ENCODE data around the gene HEXD. TPM values are rescaled to one million over a fixed set of nuclear protein-coding genes. Genes with fewer than 3 reads are reported as not detected.

The HEXD gene
- total RNA-seq, 3 donors from 2014 or later = 25.3 to 54.6 (median 42.1) TPM

DNA sequence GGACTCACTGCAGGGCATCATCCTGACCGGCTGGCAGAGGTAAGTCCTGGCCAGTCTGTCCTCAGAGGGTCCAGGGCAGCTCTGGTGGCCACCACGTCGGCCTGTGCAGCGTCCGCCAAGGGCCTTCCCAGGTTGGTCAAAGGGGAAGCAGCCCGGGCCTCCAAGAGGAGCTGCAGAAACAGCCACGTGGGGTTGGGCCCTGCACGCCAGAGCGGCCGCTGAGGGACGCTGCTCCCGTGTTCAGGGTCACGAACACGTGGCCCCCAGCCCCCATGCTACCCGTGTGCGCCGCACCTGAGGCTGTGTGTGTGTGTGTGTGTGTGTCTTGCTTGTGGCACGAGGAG is 19.1 kb downstream of the HEXD start:
- DNase-seq = peak in 1 of 3 donors; percentile 54
- intact Hi-C loops (cut with DNase I, micrococcal nuclease) = no loop called here
- no peaks in the 10 kb centered on the region for H3K9me3 ChIP-seq
- ATAC-seq = no peak
- no peaks in the 10 kb centered on the region for H3K4me1 ChIP-seq (ENCODE audit: low read depth)
- H3K36me3 ChIP-seq (ENCODE audit: low read depth) = no peaks in the 10 kb centered on the region
- TF ChIP-seq, protein P1, sequence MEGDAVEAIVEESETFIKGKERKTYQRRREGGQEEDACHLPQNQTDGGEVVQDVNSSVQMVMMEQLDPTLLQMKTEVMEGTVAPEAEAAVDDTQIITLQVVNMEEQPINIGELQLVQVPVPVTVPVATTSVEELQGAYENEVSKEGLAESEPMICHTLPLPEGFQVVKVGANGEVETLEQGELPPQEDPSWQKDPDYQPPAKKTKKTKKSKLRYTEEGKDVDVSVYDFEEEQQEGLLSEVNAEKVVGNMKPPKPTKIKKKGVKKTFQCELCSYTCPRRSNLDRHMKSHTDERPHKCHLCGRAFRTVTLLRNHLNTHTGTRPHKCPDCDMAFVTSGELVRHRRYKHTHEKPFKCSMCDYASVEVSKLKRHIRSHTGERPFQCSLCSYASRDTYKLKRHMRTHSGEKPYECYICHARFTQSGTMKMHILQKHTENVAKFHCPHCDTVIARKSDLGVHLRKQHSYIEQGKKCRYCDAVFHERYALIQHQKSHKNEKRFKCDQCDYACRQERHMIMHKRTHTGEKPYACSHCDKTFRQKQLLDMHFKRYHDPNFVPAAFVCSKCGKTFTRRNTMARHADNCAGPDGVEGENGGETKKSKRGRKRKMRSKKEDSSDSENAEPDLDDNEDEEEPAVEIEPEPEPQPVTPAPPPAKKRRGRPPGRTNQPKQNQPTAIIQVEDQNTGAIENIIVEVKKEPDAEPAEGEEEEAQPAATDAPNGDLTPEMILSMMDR (IDR thresholded peaks at IDR 0.05) = no peak
- no peak overlapping the region for H3K4me3 ChIP-seq

DNA sequence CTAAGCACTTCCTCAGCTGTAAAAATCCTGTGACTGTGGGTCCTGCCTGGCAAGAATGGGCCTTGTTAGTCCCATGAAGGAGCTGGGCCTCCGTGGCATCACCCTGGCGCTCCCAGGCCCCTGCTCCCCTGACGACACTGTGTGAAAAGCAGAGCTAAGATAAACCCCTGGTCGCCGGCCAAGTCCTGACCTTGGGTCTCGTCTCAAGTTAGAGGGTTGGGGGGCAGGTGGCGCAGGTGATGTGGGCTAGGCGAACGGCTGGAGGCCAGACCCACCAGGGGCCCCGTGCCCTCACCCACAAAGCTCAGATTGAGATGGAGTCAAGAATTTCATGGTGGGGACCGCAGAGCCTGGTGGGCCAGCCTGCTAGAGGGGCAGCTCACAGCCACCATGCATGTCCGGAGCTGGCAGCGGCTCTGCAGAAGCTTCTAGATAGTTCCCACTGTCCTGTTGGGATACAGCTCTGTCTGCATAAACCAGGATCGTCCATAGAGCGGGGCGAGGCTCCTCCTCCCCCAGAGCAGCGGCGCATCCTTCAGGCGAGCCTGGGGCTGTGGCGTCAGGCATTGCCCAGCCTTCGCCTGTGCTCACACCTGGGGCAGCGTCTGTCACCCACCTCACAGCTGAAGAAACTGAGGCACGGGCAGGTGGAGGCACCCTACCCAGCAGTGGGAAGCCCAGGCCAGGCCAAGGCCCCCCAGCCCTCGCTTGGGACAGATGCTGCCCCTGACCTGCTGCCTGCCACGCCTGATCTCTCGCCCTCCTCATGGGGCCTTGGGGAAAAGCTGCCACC is 20.4 kb downstream of the HEXD start:
- no peak overlapping the region for H3K4me3 ChIP-seq
- ATAC-seq = no peak
- intact Hi-C loops (cut with DNase I, micrococcal nuclease) = no loop called here
- no peaks in the 10 kb centered on the region for H3K36me3 ChIP-seq (ENCODE audit: low read depth)
- no peaks in the 10 kb centered on the region for H3K9me3 ChIP-seq
- TF ChIP-seq, protein P1 (IDR thresholded peaks at IDR 0.05) = no peak
- no peaks in the 10 kb centered on the region for H3K4me1 ChIP-seq (ENCODE audit: low read depth)
- DNase-seq = peak in 1 of 3 donors; percentile 49

DNA sequence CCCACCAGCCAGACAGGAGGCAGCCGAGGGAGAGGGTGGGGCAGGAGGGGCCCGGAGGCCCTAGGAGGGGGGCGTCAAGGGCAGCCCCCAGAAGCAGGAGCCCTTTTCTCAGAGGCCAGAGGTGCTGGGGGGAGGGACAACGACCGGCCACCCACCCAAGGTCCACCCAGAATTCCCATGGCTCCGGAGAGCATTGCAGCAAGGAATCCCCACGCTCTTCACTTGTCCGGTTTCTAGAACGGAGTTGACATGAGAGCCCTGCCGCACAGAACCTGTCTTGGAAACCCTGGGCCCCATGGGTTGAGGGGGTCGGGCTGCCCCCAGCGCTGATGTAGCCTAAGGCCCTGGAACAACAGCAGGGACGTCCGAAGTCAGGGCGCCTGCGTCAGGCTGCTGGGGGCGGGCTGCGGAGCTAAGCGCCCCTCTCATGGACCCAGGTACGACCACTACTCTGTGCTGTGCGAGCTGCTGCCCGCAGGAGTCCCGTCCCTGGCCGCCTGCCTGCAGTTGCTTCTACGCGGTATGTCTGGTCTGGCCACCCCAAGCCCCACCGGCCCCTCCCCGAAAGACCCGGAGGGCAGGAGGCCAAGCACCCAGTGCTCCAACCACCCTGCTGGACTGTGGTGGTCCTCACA is 21.2 kb downstream of the HEXD start:
- Histone ChIP-seq H3K9me3 (no peaks in the 10 kb centered on the region), H3K4me1 (ENCODE audit: low read depth) (no peaks in the 10 kb centered on the region), H3K36me3 (ENCODE audit: low read depth) (no peaks in the 10 kb centered on the region), H3K4me3 (no peak overlapping the region)
- no peak for ATAC-seq
- DNase-seq = peak in 1 of 3 donors; percentile 48
- TF ChIP-seq, protein P1 (IDR thresholded peaks at IDR 0.05) = no peak
- intact Hi-C loops (cut with DNase I, micrococcal nuclease) = no loop called here

DNA sequence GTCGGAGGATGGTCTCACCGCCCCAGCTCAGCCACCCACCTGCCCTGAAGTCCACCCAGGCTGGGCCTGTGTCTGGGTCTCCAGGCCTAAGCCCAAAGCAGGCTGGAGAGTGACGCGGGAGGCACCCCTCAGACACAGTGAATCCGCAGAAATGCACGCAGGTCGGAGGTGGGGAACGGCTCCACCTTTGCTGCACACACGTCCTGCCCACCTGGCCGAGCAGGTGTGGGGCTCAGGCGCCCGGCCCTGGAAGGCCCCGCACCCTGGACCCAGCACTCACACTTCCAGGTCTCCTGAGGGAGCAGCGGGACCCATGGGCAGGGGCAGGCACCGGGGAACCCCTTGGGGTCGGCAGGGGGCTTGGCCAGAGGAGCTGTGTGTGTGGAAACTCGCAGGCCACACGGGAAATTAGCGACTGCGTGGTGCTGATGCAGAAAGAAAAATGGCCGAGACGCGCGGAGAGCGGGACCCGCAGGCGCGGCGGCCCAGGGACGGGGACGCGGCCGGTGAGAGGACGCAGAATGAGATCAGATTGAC is 21.8 kb downstream of the HEXD start:
- H3K36me3 ChIP-seq (ENCODE audit: low read depth) = no peaks in the 10 kb centered on the region
- ATAC-seq (no peak), DNase-seq (peak in 1 of 3 donors; percentile 51)
- H3K4me3 ChIP-seq = no peak overlapping the region
- no peaks in the 10 kb centered on the region for H3K4me1 ChIP-seq (ENCODE audit: low read depth)
- H3K9me3 ChIP-seq = no peaks in the 10 kb centered on the region
- intact Hi-C loops (cut with DNase I, micrococcal nuclease) = no loop called here
- TF ChIP-seq, protein P1 (IDR thresholded peaks at IDR 0.05) = no peak

DNA sequence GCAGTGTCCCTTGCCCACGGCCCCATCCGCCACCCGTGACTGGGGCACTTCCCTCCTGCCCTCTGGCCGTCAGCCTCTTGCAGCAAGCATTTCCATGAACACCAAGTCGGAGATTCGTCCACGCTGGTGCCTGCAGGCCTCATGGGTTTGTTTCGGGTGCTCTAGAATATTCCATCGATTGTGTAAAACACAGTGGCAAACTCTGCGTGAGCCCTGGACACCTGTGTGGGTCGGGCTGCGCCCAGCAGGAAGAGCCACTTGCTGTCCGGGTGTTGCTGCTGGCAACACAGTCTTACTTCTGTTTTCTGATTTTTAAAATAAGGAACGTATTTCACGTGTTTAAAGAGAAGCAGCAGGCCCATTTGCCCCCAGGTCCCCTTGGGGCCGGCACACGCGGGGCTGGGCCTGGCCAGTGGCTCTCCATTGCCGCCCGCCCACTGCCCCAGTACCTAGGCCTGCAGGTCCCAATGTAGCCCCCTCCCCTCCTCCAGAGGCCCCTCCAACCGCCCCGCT is 22.4 kb downstream of the HEXD start:
- TF ChIP-seq, protein P1 (IDR thresholded peaks at IDR 0.05) = no peak
- no peaks in the 10 kb centered on the region for H3K36me3 ChIP-seq (ENCODE audit: low read depth)
- intact Hi-C loops (cut with DNase I, micrococcal nuclease) = no loop called here
- DNase-seq (peak in 2 of 3 donors; percentile 23 to 50), ATAC-seq (peak; percentile 3)
- no peak overlapping the region for H3K4me3 ChIP-seq
- H3K4me1 ChIP-seq (ENCODE audit: low read depth) = no peaks in the 10 kb centered on the region
- H3K9me3 ChIP-seq = no peaks in the 10 kb centered on the region

Data from mucosa of descending colon (tissue), 3 donors.